Memory B cell (primary cell): Measurements from ENCODE around the gene PRSS57.
"Not testable (repeated sequence)": the region's sequence is repeated elsewhere in the genome, so short reads cannot be mapped to it uniquely, and the experiment has no call there.

ENCODE experiments used
- ATAC-seq: fragments of 150-1000 bp; cut with Tn5 transposase; 2 replicates; pipeline ENCODE4 v1.10.0; 2021; ENCODE audit warnings: low read depth, mild to moderate bottlenecking, moderate library complexity
- DNase-seq, 2 donors: peaks; one replicate each; pipeline ENCODE4 v3.0.0; 2022; ENCODE audit warnings: low spot score in 2 of 2
- H3K27ac Mint-ChIP-seq: one replicate; pipeline ENCODE4 v1.8.0; 2022; ENCODE audit warnings: mild to moderate bottlenecking, moderate library complexity, mixed read lengths
- H3K27me3 Mint-ChIP-seq: one replicate; pipeline ENCODE4 v1.8.0; 2022; ENCODE audit warnings: mixed read lengths
- H3K36me3 Mint-ChIP-seq: one replicate; pipeline ENCODE4 v1.8.0; 2022; ENCODE audit warnings: mild to moderate bottlenecking, mixed read lengths
- H3K4me1 Mint-ChIP-seq: one replicate; pipeline ENCODE4 v1.8.0; 2022; ENCODE audit warnings: mixed read lengths
- H3K4me3 Mint-ChIP-seq: one replicate; pipeline ENCODE4 v1.8.0; 2022; ENCODE audit warnings: mild to moderate bottlenecking, moderate library complexity, mixed read lengths
- H3K9me3 Mint-ChIP-seq: one replicate; pipeline ENCODE4 v1.8.0; 2022; ENCODE audit warnings: mixed read lengths

The PRSS57 gene

GRCh38 chr19:715347-715746 is 20.1 kb upstream of the PRSS57 start:
- peaks cover 26% of the 10 kb centered on the region for H3K27me3 Mint-ChIP-seq
- H3K9me3 Mint-ChIP-seq, result peaks cover 6% of the 10 kb centered on the region
- ATAC-seq (no peak), DNase-seq (no peak)
- H3K27ac Mint-ChIP-seq, result no peak overlapping the region
- peaks cover 6% of the 10 kb centered on the region for H3K36me3 Mint-ChIP-seq
- no peaks in the 10 kb centered on the region for H3K4me1 Mint-ChIP-seq
- H3K4me3 Mint-ChIP-seq, result no peak overlapping the region

GRCh38 chr19:711254-711653 is 16.0 kb upstream of the PRSS57 start:
- ATAC-seq (no peak), DNase-seq (no peak)
- peaks cover 9% of the 10 kb centered on the region for H3K36me3 Mint-ChIP-seq
- H3K9me3 Mint-ChIP-seq, result peaks cover 6% of the 10 kb centered on the region
- H3K27ac Mint-ChIP-seq, result no peak overlapping the region
- peaks cover 20% of the 10 kb centered on the region for H3K27me3 Mint-ChIP-seq
- H3K4me3 Mint-ChIP-seq, result no peak overlapping the region
- no peaks in the 10 kb centered on the region for H3K4me1 Mint-ChIP-seq

DNA sequence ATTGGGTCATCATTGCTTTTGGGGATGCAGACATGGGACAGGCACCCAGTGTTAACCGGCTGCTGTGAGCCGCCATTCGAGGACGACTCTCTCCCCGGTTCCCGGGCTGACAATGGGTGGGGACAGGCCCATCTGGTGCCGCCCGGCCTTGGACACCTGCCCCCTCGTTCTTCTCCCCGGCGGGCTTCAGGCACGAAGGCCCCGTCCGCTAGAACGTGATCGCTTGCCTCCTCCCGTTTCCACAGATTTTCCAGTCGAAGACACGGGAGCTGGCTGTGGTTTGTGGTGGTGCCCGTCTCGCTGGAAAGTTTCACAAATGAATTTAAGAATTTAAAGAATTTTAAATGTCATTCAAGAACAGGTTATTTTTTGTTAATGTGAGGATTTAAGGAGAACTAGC is 15.5 kb upstream of the PRSS57 start:
- no peaks in the 10 kb centered on the region for H3K4me1 Mint-ChIP-seq
- ATAC-seq (no peak), DNase-seq (no peak)
- H3K27ac Mint-ChIP-seq, result no peak overlapping the region
- H3K36me3 Mint-ChIP-seq, result peaks cover 8% of the 10 kb centered on the region
- H3K9me3 Mint-ChIP-seq, result peaks cover 6% of the 10 kb centered on the region
- H3K4me3 Mint-ChIP-seq, result no peak overlapping the region
- peaks cover 18% of the 10 kb centered on the region for H3K27me3 Mint-ChIP-seq

DNA sequence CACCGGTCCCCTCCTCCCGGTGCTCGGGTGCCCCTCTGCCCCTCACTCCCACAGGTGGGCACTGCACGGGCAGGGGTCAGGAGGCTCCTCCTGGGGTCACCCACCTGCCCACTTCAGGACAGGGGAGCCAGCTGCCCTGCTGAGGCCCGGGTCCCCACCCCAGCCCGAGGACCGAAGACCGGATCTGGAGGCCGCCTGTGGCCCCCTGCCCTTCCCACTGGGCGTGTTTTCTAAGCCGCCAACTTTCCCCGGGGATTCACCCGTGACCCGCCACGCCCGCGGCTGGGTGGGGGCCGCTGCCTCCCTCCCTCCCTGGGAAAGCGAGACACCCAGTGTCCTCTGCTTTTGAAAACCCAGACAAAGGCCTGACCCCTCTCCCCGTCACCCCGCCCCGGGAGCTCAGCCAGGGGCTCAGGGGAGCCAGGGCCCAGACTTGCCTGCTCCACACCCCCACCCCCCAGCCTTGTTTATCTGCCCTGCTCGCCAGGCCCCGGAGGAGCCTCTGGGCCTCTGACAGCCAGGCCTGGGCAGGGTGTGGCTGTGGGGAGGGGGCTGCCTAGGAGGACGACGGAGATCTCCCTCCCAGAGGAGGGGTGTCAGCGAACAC is 14.8 kb upstream of the PRSS57 start:
- H3K4me3 Mint-ChIP-seq, result no peak overlapping the region
- DNase-seq (no peak), ATAC-seq (no peak)
- no peaks in the 10 kb centered on the region for H3K4me1 Mint-ChIP-seq
- H3K9me3 Mint-ChIP-seq, result no peaks in the 10 kb centered on the region
- H3K27me3 Mint-ChIP-seq, result peaks cover 12% of the 10 kb centered on the region
- peaks cover 3% of the 10 kb centered on the region for H3K36me3 Mint-ChIP-seq
- no peak overlapping the region for H3K27ac Mint-ChIP-seq

- DNase-seq (no peak), ATAC-seq (no peak)
- H3K27ac Mint-ChIP-seq, result no peak overlapping the region
- no peaks in the 10 kb centered on the region for H3K4me1 Mint-ChIP-seq
- peaks cover 3% of the 10 kb centered on the region for H3K36me3 Mint-ChIP-seq
- no peak overlapping the region for H3K4me3 Mint-ChIP-seq
- peaks cover 12% of the 10 kb centered on the region for H3K27me3 Mint-ChIP-seq
- H3K9me3 Mint-ChIP-seq, result no peaks in the 10 kb centered on the region
These were observed 14.1 kb upstream of the PRSS57 start for GRCh38 chr19:709196-709964.

GRCh38 chr19:708154-709143 is 13.2 kb upstream of the PRSS57 start, which contains the start of gene PALM:
Gene PALM (plus strand): TSS chr19:708935. CDS start chr19:709147, 212 bp downstream.
- no peak for DNase-seq
- no peak within 1 kb of the TSS for H3K4me3 Mint-ChIP-seq
- H3K36me3 Mint-ChIP-seq, result peaks cover 4% of the 10 kb centered on the region
- H3K27me3 Mint-ChIP-seq, result peaks cover 15% of the 10 kb centered on the region
- H3K27ac Mint-ChIP-seq, result no peak within 1 kb of the TSS
- no peak for ATAC-seq
- H3K4me1 Mint-ChIP-seq, result peaks cover 3% of the 10 kb centered on the region
- no peaks in the 10 kb centered on the region for H3K9me3 Mint-ChIP-seq

DNA sequence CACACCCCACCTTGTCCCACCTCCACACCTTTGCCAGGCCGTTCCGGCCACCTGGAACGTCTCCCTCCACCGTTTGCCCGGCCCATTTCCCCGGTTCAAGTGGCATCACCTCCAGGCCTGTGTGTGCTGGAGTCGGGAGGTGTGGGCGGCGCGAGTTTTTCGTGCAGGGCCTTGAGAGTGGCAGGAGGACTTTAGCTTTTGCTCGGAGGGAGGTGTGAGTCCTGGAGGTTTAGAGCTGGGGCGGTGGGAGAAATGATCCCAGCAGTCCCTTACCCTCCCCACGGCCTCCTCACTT is 9.1 kb upstream of the PRSS57 start:
- Mint-ChIP-seq H3K4me1 (peaks cover 7% of the 10 kb centered on the region), H3K9me3 (peaks cover 4% of the 10 kb centered on the region), H3K4me3 (no peak overlapping the region), H3K27ac (no peak overlapping the region), H3K27me3 (peaks cover 16% of the 10 kb centered on the region), H3K36me3 (peaks cover 6% of the 10 kb centered on the region)
- ATAC-seq (no peak), DNase-seq (no peak)

GRCh38 chr19:703651-704446 is 8.6 kb upstream of the PRSS57 start:
- DNase-seq, result peak; percentile 28 to 57
- peaks cover 16% of the 10 kb centered on the region for H3K27me3 Mint-ChIP-seq
- peak; percentile 65 for ATAC-seq
- peaks cover 6% of the 10 kb centered on the region for H3K36me3 Mint-ChIP-seq
- H3K27ac Mint-ChIP-seq, result no peak overlapping the region
- H3K4me1 Mint-ChIP-seq, result peaks cover 7% of the 10 kb centered on the region
- H3K9me3 Mint-ChIP-seq, result peaks cover 4% of the 10 kb centered on the region
- peak overlapping the region; percentile 42 for H3K4me3 Mint-ChIP-seq

DNA sequence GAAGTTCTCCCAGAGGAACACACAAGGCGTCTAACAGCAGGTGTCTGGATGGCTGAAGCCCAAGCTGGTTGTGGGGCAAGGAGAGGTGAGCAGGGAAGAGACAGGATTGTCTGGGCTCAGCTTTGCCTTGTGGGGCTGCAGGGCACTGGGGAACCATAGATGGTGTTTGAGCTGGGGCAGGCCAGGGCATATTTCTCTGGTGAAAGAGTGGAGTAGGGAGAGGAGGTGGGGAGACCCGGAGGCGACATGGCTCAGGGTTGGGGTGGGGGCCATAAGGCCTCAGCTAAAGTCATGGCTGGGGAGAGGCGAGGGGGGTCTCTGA is 8.0 kb upstream of the PRSS57 start:
- ATAC-seq, result peak; percentile 7
- H3K4me1 Mint-ChIP-seq, result peaks cover 7% of the 10 kb centered on the region
- H3K27ac Mint-ChIP-seq, result no peak overlapping the region

GRCh38 chr19:702847-703246 is 7.6 kb upstream of the PRSS57 start:
- not testable (repeated sequence) for H3K27ac Mint-ChIP-seq, H3K4me3 Mint-ChIP-seq

More for the DNA sequence above, 8.0 kb upstream of the PRSS57 start:
- Mint-ChIP-seq H3K36me3 (peaks cover 6% of the 10 kb centered on the region), H3K4me3 (no peak overlapping the region), H3K27me3 (peaks cover 16% of the 10 kb centered on the region), H3K9me3 (peaks cover 4% of the 10 kb centered on the region)
- no peak for DNase-seq

GRCh38 chr19:699885-700284 is 4.6 kb upstream of the PRSS57 start:
- not testable (repeated sequence) for DNase-seq, ATAC-seq, H3K4me1 Mint-ChIP-seq, H3K27ac Mint-ChIP-seq, H3K4me3 Mint-ChIP-seq, H3K9me3 Mint-ChIP-seq, H3K36me3 Mint-ChIP-seq
- peaks cover 14% of the 10 kb centered on the region for H3K27me3 Mint-ChIP-seq

More at GRCh38 chr19:702847-703246, 7.6 kb upstream of the PRSS57 start:
- H3K9me3 Mint-ChIP-seq, DNase-seq, H3K4me1 Mint-ChIP-seq, ATAC-seq, H3K36me3 Mint-ChIP-seq: not testable (repeated sequence)
- peaks cover 15% of the 10 kb centered on the region for H3K27me3 Mint-ChIP-seq

DNA sequence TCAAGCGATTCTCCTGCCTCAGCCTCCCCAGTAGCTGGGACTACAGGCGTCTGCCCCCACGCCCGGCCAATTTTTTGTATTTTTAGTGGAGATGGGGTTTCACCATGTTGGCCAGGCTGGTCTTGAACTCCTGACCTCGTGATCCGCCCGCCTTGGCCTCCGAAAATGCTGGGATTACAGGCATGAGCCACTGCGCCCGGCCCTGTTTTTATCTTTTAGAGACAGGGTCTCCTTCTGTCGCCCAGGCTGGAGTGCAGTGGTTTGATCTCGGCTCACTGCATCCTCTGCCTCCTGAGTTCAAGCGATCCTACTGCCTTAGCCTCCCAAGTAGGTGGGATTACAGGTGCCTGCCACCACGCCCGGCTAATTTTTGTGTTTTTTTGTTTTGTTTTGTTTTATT is 3.3 kb upstream of the PRSS57 start:
- ATAC-seq, H3K9me3 Mint-ChIP-seq, H3K36me3 Mint-ChIP-seq, H3K4me3 Mint-ChIP-seq, H3K4me1 Mint-ChIP-seq, DNase-seq, H3K27ac Mint-ChIP-seq: not testable (repeated sequence)
- peaks cover 17% of the 10 kb centered on the region for H3K27me3 Mint-ChIP-seq

DNA sequence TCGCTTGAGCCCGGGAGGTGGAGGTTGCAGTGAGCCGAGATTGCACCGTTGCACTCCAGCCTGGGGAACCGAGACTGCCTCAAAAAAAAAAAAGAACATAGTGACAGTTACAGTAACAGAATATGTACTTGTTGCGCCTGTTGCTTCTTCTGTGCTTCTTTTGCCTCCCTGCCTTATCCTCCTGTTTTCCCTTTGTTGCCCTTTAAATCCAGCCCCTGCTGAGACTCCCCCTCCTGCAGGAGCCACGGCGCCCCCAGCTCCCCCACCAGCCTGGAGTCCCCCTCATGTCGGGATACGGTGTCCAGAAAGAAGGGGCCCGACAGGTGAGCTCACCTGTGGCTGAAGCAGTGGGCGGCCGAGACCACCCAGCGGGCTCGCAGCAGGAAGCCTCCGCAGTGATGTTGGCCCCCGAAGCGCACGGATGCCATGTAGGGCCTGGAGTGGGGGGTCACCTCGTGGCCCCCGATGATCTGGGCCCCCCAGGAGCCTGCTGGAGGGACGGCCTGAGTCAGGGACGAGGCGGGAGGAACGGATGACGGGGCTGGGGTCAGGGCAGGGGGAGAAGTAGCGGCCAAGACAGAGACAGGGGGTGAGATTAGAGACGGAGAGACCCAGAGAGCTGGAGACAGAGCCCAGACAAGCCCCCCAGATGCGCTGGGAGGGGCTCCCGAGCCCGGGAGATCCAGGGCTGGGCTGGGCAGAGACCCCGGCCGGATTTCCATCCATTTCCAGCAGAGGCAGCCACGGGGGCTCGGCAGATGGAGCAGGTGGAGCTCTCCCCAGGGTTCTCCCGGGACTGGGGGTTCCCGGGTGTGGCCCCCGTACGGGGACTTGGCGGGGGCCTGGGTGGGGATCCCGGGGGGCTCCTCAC is 536 bp downstream of the PRSS57 start:
- no peak overlapping the region for H3K4me3 Mint-ChIP-seq
- DNase-seq, result no peak
- ATAC-seq, result no peak
- no peaks in the 10 kb centered on the region for H3K9me3 Mint-ChIP-seq
- H3K27me3 Mint-ChIP-seq, result peaks cover 8% of the 10 kb centered on the region
- H3K4me1 Mint-ChIP-seq, result no peaks in the 10 kb centered on the region
- no peak overlapping the region for H3K27ac Mint-ChIP-seq
- no peaks in the 10 kb centered on the region for H3K36me3 Mint-ChIP-seq
